ENCODE data around the gene STAC3.

GRCh38 chr12:57244312-57244696, 6.7 kb downstream of the STAC3 start:
- TF ChIP-seq CTCF (conservative IDR thresholded peaks at IDR 0.05) (no peak), EZH2 (IDR thresholded peaks at IDR 0.05; ENCODE audit: low read depth) (no peak)

Data from PC-9 (cell line).